Inflammatory macrophage treated with lipopolysaccharide for 1 hour (primary cell): ENCODE measurements around the gene PBX3.

Source experiments
- DNase-seq, 2 donors: peaks; one replicate each; pipeline ENCODE4 v3.0.0-alpha.2; 2020 to 2022

Gene PBX3

GRCh38 chr9:125883565-125884217 is 136.5 kb downstream of the PBX3 start:
- no peak for DNase-seq

GRCh38 chr9:125884218-125884595 is 137.0 kb downstream of the PBX3 start:
- DNase-seq = no peak

- DNase-seq = no peak
Observed at GRCh38 chr9:125885405-125886034, 138.3 kb downstream of the PBX3 start.

- DNase-seq = no peak
Observed at GRCh38 chr9:125886365-125886764, 139.2 kb downstream of the PBX3 start.

GRCh38 chr9:125887172-125887571 is 140.0 kb downstream of the PBX3 start:
- no peak for DNase-seq

- no peak for DNase-seq
Observed at GRCh38 chr9:125888211-125888610, 141.0 kb downstream of the PBX3 start.

- DNase-seq = peak in 1 of 2 donors; percentile 33
Observed at GRCh38 chr9:125889112-125889475, 141.9 kb downstream of the PBX3 start.

- DNase-seq = peak in 1 of 2 donors; percentile 25
Observed at GRCh38 chr9:125889476-125890419, 142.6 kb downstream of the PBX3 start.

GRCh38 chr9:125890826-125891225 is 143.7 kb downstream of the PBX3 start:
- DNase-seq = no peak

GRCh38 chr9:125893277-125893676 is 146.1 kb downstream of the PBX3 start:
- DNase-seq = no peak

GRCh38 chr9:125894566-125894965 is 147.4 kb downstream of the PBX3 start:
- no peak for DNase-seq

GRCh38 chr9:125896404-125896803 is 149.2 kb downstream of the PBX3 start:
- no peak for DNase-seq

- no peak for DNase-seq
Observed at GRCh38 chr9:125896964-125897363, 149.8 kb downstream of the PBX3 start.

GRCh38 chr9:125897481-125897880 is 150.3 kb downstream of the PBX3 start:
- DNase-seq = no peak

GRCh38 chr9:125902214-125902613 is 155.0 kb downstream of the PBX3 start:
- DNase-seq = no peak

- peak in 1 of 2 donors; percentile 12 for DNase-seq
Observed at GRCh38 chr9:125902831-125903512, 155.8 kb downstream of the PBX3 start.

GRCh38 chr9:125904155-125904851 is 157.1 kb downstream of the PBX3 start:
- peak; percentile 44 to 54 for DNase-seq

- no peak for DNase-seq
Observed at GRCh38 chr9:125906144-125906543, 159.0 kb downstream of the PBX3 start.

GRCh38 chr9:125906893-125907292 is 159.7 kb downstream of the PBX3 start:
- no peak for DNase-seq

GRCh38 chr9:125908136-125908535 is 161.0 kb downstream of the PBX3 start:
- DNase-seq = no peak

- DNase-seq = no peak
Observed at GRCh38 chr9:125908966-125909365, 161.8 kb downstream of the PBX3 start.

GRCh38 chr9:125909459-125909858 is 162.3 kb downstream of the PBX3 start:
- no peak for DNase-seq
